ENCODE results near the gene RABL3. TPM values are rescaled to one million over a fixed set of nuclear protein-coding genes. Genes with fewer than 3 reads are reported as not detected.
"Not testable (repeated sequence)": the region's sequence is repeated elsewhere in the genome, so short reads cannot be mapped to it uniquely, and the experiment has no call there.

The RABL3 gene
- total RNA-seq, 1 donor from 2014 or later, result 25.0 TPM

- Histone ChIP-seq H3K9me3 (ENCODE audit: low read depth) (no peaks in the 10 kb centered on the region), H2AFZ (replicated peaks) (peak overlapping the region; percentile 4), H3K4me1 (peaks cover 3% of the 10 kb centered on the region), H3K27ac (no peak overlapping the region), H3K4me2 (no peak overlapping the region), H3K27me3 (no peaks in the 10 kb centered on the region), H3K4me3 (no peak overlapping the region), H3K79me2 (ENCODE audit: low read depth) (no peaks in the 10 kb centered on the region), H3F3A (ENCODE audit: low read depth) (no peaks in the 10 kb centered on the region), H3K9ac (no peak overlapping the region), H4K20me1 (ENCODE audit: low read depth) (no peaks in the 10 kb centered on the region), H3K36me3 (no peaks in the 10 kb centered on the region)
- no peak for DNase-seq (ENCODE audit: low spot score)
- Mint-ChIP-seq H3K27me3 (ENCODE audit: insufficient read depth, low read depth) (peaks cover 2% of the 10 kb centered on the region), H3K4me1 (peaks cover 25% of the 10 kb centered on the region), H3K4me3 (no peak overlapping the region), H3K9me3 (no peaks in the 10 kb centered on the region), H3K27ac (no peak overlapping the region), H3K36me3 (no peaks in the 10 kb centered on the region)
- TF ChIP-seq EZH2phosphoT487 (IDR thresholded peaks at IDR 0.05) (no peak), CTCF (IDR thresholded peaks at IDR 0.05) (no peak), EZH2 (IDR thresholded peaks at IDR 0.05) (no peak)
These were observed 99.9 kb downstream of the RABL3 start for GRCh38 chr3:120642368-120642948.

GRCh38 chr3:120641696-120642246 is 100.5 kb downstream of the RABL3 start:
- peaks cover 25% of the 10 kb centered on the region for H3K4me1 Mint-ChIP-seq
- no peak overlapping the region for H2AFZ ChIP-seq (replicated peaks)
- TF ChIP-seq EZH2phosphoT487 (IDR thresholded peaks at IDR 0.05) (no peak), EZH2 (IDR thresholded peaks at IDR 0.05) (no peak), CTCF (IDR thresholded peaks at IDR 0.05) (no peak)
- H3K27me3 Mint-ChIP-seq (ENCODE audit: insufficient read depth, low read depth), result peaks cover 2% of the 10 kb centered on the region
- no peak overlapping the region for H3K4me3 Mint-ChIP-seq
- peak overlapping the region; percentile 59 for H3K27ac Mint-ChIP-seq
- no peak overlapping the region for H3K9ac ChIP-seq
- no peaks in the 10 kb centered on the region for H4K20me1 ChIP-seq (ENCODE audit: low read depth)
- no peaks in the 10 kb centered on the region for H3K79me2 ChIP-seq (ENCODE audit: low read depth)
- H3K36me3 ChIP-seq, result no peaks in the 10 kb centered on the region
- no peak for DNase-seq (ENCODE audit: low spot score)
- no peak overlapping the region for H3K27ac ChIP-seq
- no peaks in the 10 kb centered on the region for H3F3A ChIP-seq (ENCODE audit: low read depth)
- H3K9me3 ChIP-seq (ENCODE audit: low read depth), result no peaks in the 10 kb centered on the region
- H3K4me2 ChIP-seq, result no peak overlapping the region
- no peak overlapping the region for H3K4me3 ChIP-seq
- H3K27me3 ChIP-seq, result no peaks in the 10 kb centered on the region
- H3K9me3 Mint-ChIP-seq, result no peaks in the 10 kb centered on the region
- peaks cover 3% of the 10 kb centered on the region for H3K4me1 ChIP-seq
- H3K36me3 Mint-ChIP-seq, result no peaks in the 10 kb centered on the region

GRCh38 chr3:120640231-120640630 is 102.1 kb downstream of the RABL3 start:
- Mint-ChIP-seq H3K9me3 (no peaks in the 10 kb centered on the region), H3K4me1 (peaks cover 19% of the 10 kb centered on the region), H3K4me3 (no peak overlapping the region), H3K27ac (no peak overlapping the region), H3K27me3 (ENCODE audit: insufficient read depth, low read depth) (peaks cover 2% of the 10 kb centered on the region), H3K36me3 (no peaks in the 10 kb centered on the region)
- no peaks in the 10 kb centered on the region for H4K20me1 ChIP-seq (ENCODE audit: low read depth)
- no peaks in the 10 kb centered on the region for H3K79me2 ChIP-seq (ENCODE audit: low read depth)
- H3K27ac ChIP-seq, result no peak overlapping the region
- H3K36me3 ChIP-seq, result no peaks in the 10 kb centered on the region
- H3K4me3 ChIP-seq, result no peak overlapping the region
- H3K4me1 ChIP-seq, result peaks cover under 1% of the 10 kb centered on the region
- no peaks in the 10 kb centered on the region for H3K27me3 ChIP-seq
- H3K4me2 ChIP-seq, result no peak overlapping the region
- H2AFZ ChIP-seq (replicated peaks), result no peak overlapping the region
- no peak for DNase-seq (ENCODE audit: low spot score)
- no peaks in the 10 kb centered on the region for H3F3A ChIP-seq (ENCODE audit: low read depth)
- no peaks in the 10 kb centered on the region for H3K9me3 ChIP-seq (ENCODE audit: low read depth)
- H3K9ac ChIP-seq, result no peak overlapping the region
- no peak for TF ChIP-seq CTCF (IDR thresholded peaks at IDR 0.05)
- no peak for TF ChIP-seq EZH2 (IDR thresholded peaks at IDR 0.05)
- TF ChIP-seq EZH2phosphoT487 (IDR thresholded peaks at IDR 0.05), result no peak

GRCh38 chr3:120638820-120639219 is 103.5 kb downstream of the RABL3 start:
- H3K79me2 ChIP-seq (ENCODE audit: low read depth); H3K4me3 Mint-ChIP-seq; H3K4me2 ChIP-seq; H3K9me3 Mint-ChIP-seq; H3K27ac Mint-ChIP-seq; H3K27me3 ChIP-seq; H3F3A ChIP-seq (ENCODE audit: low read depth); H3K4me3 ChIP-seq; H3K4me1 ChIP-seq; H2AFZ ChIP-seq (replicated peaks); H3K27me3 Mint-ChIP-seq (ENCODE audit: insufficient read depth, low read depth); H3K36me3 ChIP-seq; DNase-seq (ENCODE audit: low spot score); H3K27ac ChIP-seq; H3K9ac ChIP-seq; H3K36me3 Mint-ChIP-seq; H3K9me3 ChIP-seq (ENCODE audit: low read depth); H4K20me1 ChIP-seq (ENCODE audit: low read depth): not testable (repeated sequence)
- H3K4me1 Mint-ChIP-seq, result peaks cover 11% of the 10 kb centered on the region

All from neural progenitor cell (in vitro differentiated cells).